IMR-90 (cell line): ENCODE results near the gene TAAR2. TPM values are rescaled to one million over a fixed set of nuclear protein-coding genes. Genes with fewer than 3 reads are reported as not detected.

Experiments used
- ATAC-seq: fragments of 200-7000 bp; cut with Tn5 transposase; 2 replicates; pipeline ENCODE4 v1.9.1; 2020; ENCODE audit warnings: low read depth, mild to moderate bottlenecking, moderate library complexity
- BruUV-seq: library from RNA; stranded (reverse); fragments of 400-500 nt; replicated peaks from 2 replicates; lab custom pipeline; 2021; lab: Mats Ljungman, UMichigan
- CTCF ChIA-PET: fragments of 300-600 bp; formaldehyde crosslinking; extraction: SDS; loops from one replicate; lab custom pipeline; 2021; ENCODE audit warnings: antibody characterized with exemption; lab: Yijun Ruan, JAX
- POLR2A ChIA-PET: fragments of 300-600 bp; sonication (Branson Sonifier 250); formaldehyde crosslinking; loops from one replicate; lab custom pipeline; 2022; ENCODE audit warnings: antibody characterized with exemption; ENCODE audit not compliant: unreplicated experiment; lab: Charles Lee
- DNase-seq: peaks from one replicate; pipeline ENCODE4 v3.0.0; 2013
- H2AFZ ChIP-seq: replicated peaks from 2 replicates; pipeline ENCODE3; 2013; ENCODE audit warnings: low read length, mild to moderate bottlenecking; ENCODE audit not compliant: poor library complexity
- H2AK5ac ChIP-seq: 2 replicates; pipeline ENCODE4 v1.6.1; 2013; ENCODE audit warnings: low read depth, low read length, inconsistent platforms
- H2AK9ac ChIP-seq: replicated peaks from 2 replicates; pipeline ENCODE3; 2013; ENCODE audit warnings: mild to moderate bottlenecking, low read depth, low read length, moderate library complexity; ENCODE audit not compliant: poor library complexity
- H2BK120ac ChIP-seq: 2 replicates; pipeline ENCODE4 v1.6.1; 2013; ENCODE audit warnings: low read depth, low read length, inconsistent platforms
- H2BK15ac ChIP-seq: 3 replicates; pipeline ENCODE4 v1.6.1; 2013; ENCODE audit warnings: low read depth, low read length, inconsistent platforms
- H2BK20ac ChIP-seq: 2 replicates; pipeline ENCODE4 v1.6.1; 2013; ENCODE audit warnings: low read depth, mild to moderate bottlenecking, inconsistent platforms, low read length, moderate library complexity
- H2BK5ac ChIP-seq: 2 replicates; pipeline ENCODE4 v1.6.1; 2013; ENCODE audit warnings: mild to moderate bottlenecking, low read depth, low read length, inconsistent platforms; ENCODE audit not compliant: poor library complexity, severe bottlenecking
- H3K14ac ChIP-seq: replicated peaks from 2 replicates; pipeline ENCODE4 v1.6.1; 2013; ENCODE audit warnings: low read depth, low read length, inconsistent platforms
- H3K18ac ChIP-seq: 2 replicates; pipeline ENCODE4 v1.6.1; 2013; ENCODE audit warnings: low read depth, low read length, control low read depth
- H3K23ac ChIP-seq: 2 replicates; pipeline ENCODE4 v1.6.1; 2013; ENCODE audit warnings: low read depth, low read length, inconsistent platforms
- H3K27ac ChIP-seq: 2 replicates; pipeline ENCODE4 v1.5.1; 2013; ENCODE audit warnings: mild to moderate bottlenecking, control low read depth, low read length; ENCODE audit not compliant: insufficient read depth
- H3K27me3 ChIP-seq: 2 replicates; pipeline ENCODE4 v1.6.1; 2013; ENCODE audit warnings: low read length; ENCODE audit not compliant: control insufficient read depth, insufficient read depth
- H3K36me3 ChIP-seq: 2 replicates; pipeline ENCODE4 v1.6.1; 2013; ENCODE audit warnings: low read length, mixed read lengths; ENCODE audit not compliant: control insufficient read depth, insufficient read depth
- H3K4ac ChIP-seq: 2 replicates; pipeline ENCODE4 v1.6.1; 2013; ENCODE audit warnings: low read depth, low read length, inconsistent platforms
- H3K4me1 ChIP-seq: 2 replicates; pipeline ENCODE4 v1.6.1; 2013; ENCODE audit warnings: low read length, mixed read lengths; ENCODE audit not compliant: control insufficient read depth, insufficient read depth
- H3K4me2 ChIP-seq: 2 replicates; pipeline ENCODE4 v1.6.1; 2013; ENCODE audit warnings: low read depth, mild to moderate bottlenecking, control low read depth, low read length, moderate library complexity
- H3K4me3 ChIP-seq: 2 replicates; pipeline ENCODE4 v1.5.1; 2013; ENCODE audit warnings: low read depth, mild to moderate bottlenecking, control low read depth, low read length, moderate library complexity; ENCODE audit not compliant: insufficient read depth
- H3K56ac ChIP-seq: 2 replicates; pipeline ENCODE4 v1.6.1; 2013; ENCODE audit warnings: low read length, inconsistent platforms; ENCODE audit not compliant: insufficient read depth; ENCODE audit errors: extremely low read depth
- H3K79me1 ChIP-seq, 2 experiments: 2 replicates each; pipeline ENCODE4 v1.6.1; 2013; ENCODE audit warnings: low read length in 2 of 2, inconsistent platforms in 1 of 2, low read depth in 1 of 2
- H3K9ac ChIP-seq: 2 replicates; pipeline ENCODE4 v1.6.1; 2013; ENCODE audit warnings: low read depth, low read length, control low read depth
- H3K9me1 ChIP-seq: 2 replicates; pipeline ENCODE4 v1.6.1; 2013; ENCODE audit warnings: low read length, inconsistent platforms; ENCODE audit not compliant: insufficient read depth
- H3K9me3 ChIP-seq: 2 replicates; pipeline ENCODE4 v1.6.1; 2013; ENCODE audit warnings: low read length; ENCODE audit not compliant: control insufficient read depth, insufficient read depth
- H4K20me1 ChIP-seq: 2 replicates; pipeline ENCODE4 v1.6.1; 2013; ENCODE audit warnings: low read length, inconsistent platforms; ENCODE audit not compliant: insufficient read depth
- H4K5ac ChIP-seq: 2 replicates; pipeline ENCODE4 v1.6.1; 2013; ENCODE audit warnings: mild to moderate bottlenecking, low read depth, low read length, control low read depth
- H4K8ac ChIP-seq, 2 experiments: 2 replicates each; pipeline ENCODE4 v1.6.1; 2013; ENCODE audit warnings: low read depth in 2 of 2, low read length in 2 of 2, control low read depth in 1 of 2, inconsistent platforms in 1 of 2
- H4K91ac ChIP-seq: 2 replicates; pipeline ENCODE4 v1.6.1; 2013; ENCODE audit warnings: low read depth, low read length, inconsistent platforms; ENCODE audit not compliant: insufficient read depth
- BHLHE40 ChIP-seq: fragments of 150-350 bp; IDR thresholded peaks from 2 replicates; pipeline ENCODE4 v1.6.1; 2016; ENCODE audit warnings: mild to moderate bottlenecking, low read depth, low read length
- CEBPB ChIP-seq: IDR thresholded peaks from 2 replicates; pipeline ENCODE4 v1.6.1; 2012; ENCODE audit warnings: low read depth, low read length, improper control_type of control experiment
- CHD1 ChIP-seq: IDR thresholded peaks from 2 replicates; pipeline ENCODE4 v1.6.1; 2012; ENCODE audit warnings: low read depth, low read length, improper control_type of control experiment
- CTCF ChIP-seq: conservative IDR thresholded peaks from 2 replicates; pipeline ENCODE4 v1.5.1; 2012; ENCODE audit warnings: mild to moderate bottlenecking, low read depth, low read length, improper control_type of control experiment
- FOS ChIP-seq: fragments of 150-350 bp; IDR thresholded peaks from 2 replicates; pipeline ENCODE4 v1.6.1; 2016; ENCODE audit warnings: low read depth, low read length
- MAFK ChIP-seq: IDR thresholded peaks from 2 replicates; pipeline ENCODE4 v1.6.1; 2012; ENCODE audit warnings: low read depth, low read length, improper control_type of control experiment
- MAZ ChIP-seq: IDR thresholded peaks from 2 replicates; pipeline ENCODE4 v1.6.1; 2012; ENCODE audit warnings: low read depth, mild to moderate bottlenecking, low read length, improper control_type of control experiment, moderate library complexity, borderline replicate concordance
- MXI1 ChIP-seq: IDR thresholded peaks from 2 replicates; pipeline ENCODE4 v1.6.1; 2012; ENCODE audit warnings: low read depth, mild to moderate bottlenecking, low read length, moderate library complexity, borderline replicate concordance
- NFE2L2 ChIP-seq: fragments of 150-350 bp; IDR thresholded peaks from 2 replicates; pipeline ENCODE4 v1.6.1; 2016; ENCODE audit warnings: low read depth, mild to moderate bottlenecking, low read length
- POLR2A ChIP-seq: IDR thresholded peaks from 2 replicates; pipeline ENCODE4 v1.6.1; 2012; ENCODE audit warnings: mild to moderate bottlenecking, low read depth, low read length
- RAD21 ChIP-seq: IDR thresholded peaks from 2 replicates; pipeline ENCODE4 v1.6.1; 2012; ENCODE audit warnings: low read length, improper control_type of control experiment
- RCOR1 ChIP-seq: IDR thresholded peaks from 2 replicates; pipeline ENCODE4 v1.6.1; 2012; ENCODE audit warnings: mild to moderate bottlenecking, low read length, improper control_type of control experiment; ENCODE audit not compliant: insufficient replicate concordance
- RFX5 ChIP-seq: IDR thresholded peaks from 2 replicates; pipeline ENCODE4 v1.8.0; 2012; ENCODE audit warnings: low read depth, mild to moderate bottlenecking, low read length, moderate library complexity
- SMC3 ChIP-seq: fragments of 150-350 bp; IDR thresholded peaks from 2 replicates; pipeline ENCODE4 v1.6.1; 2016; ENCODE audit warnings: low read depth, mild to moderate bottlenecking, antibody characterized with exemption, low read length, moderate library complexity
- WGBS, 2 experiments: methylation state at CpG; one replicate each; pipeline versions ENCODE4 v1.1.5 to v1.1.7; 2013; ENCODE audit warnings: missing lambda C conversion rate in 2 of 2; ENCODE audit not compliant: insufficient read length in 1 of 2; ENCODE audit errors: extremely low coverage in 2 of 2; 5-methylcytosine and 5-hydroxymethylcytosine counted together
- dilution Hi-C: fragments of 300-500 bp; cut with HindIII; formaldehyde crosslinking; loops from one replicate; pipeline ENCODE4 v1.14.3; 2018; ENCODE audit warnings: low sequenced_read_pairs; ENCODE audit not compliant: unreplicated experiment
- in situ Hi-C: fragments of 300-500 bp; cut with MboI; formaldehyde crosslinking; loops from 3 replicates; pipeline ENCODE4 v1.14.3; 2019; ENCODE audit warnings: low sequenced_read_pairs, inconsistent platforms, mixed read lengths
- intact Hi-C: fragments of 100-400 bp; cut with micrococcal nuclease; formaldehyde crosslinking; loops from 2 replicates; pipeline ENCODE4 v1.10.0; 2022
- polyA plus RNA-seq, 3 experiments: library from polyadenylated mRNA; depleted of rRNA; stranded (reverse); fragments of >200 nt; gene quantifications; 2 replicates each; pipeline ENCODE4 v1.2.3, GENCODE V29; 2012; ENCODE audit warnings: low replicate concordance in 1 of 3
- total RNA-seq: library from RNA; depleted of rRNA; stranded (reverse); fragments of >200 nt; gene quantifications from 2 replicates; pipeline ENCODE4 v1.2.3, GENCODE V29; 2012
- TF ChIP-seq, protein P1 (sequence below): fragments of 150-350 bp; IDR thresholded peaks from 2 replicates; pipeline ENCODE4 v1.6.1; 2016; ENCODE audit warnings: low read depth, mild to moderate bottlenecking, low read length, moderate library complexity, borderline replicate concordance
- TF ChIP-seq, protein P2 (sequence below): fragments of 150-350 bp; IDR thresholded peaks from 2 replicates; pipeline ENCODE4 v1.6.1; 2017; ENCODE audit warnings: mild to moderate bottlenecking, antibody characterized with exemption, low read length, low read depth

The TAAR2 gene
- total and polyA plus RNA-seq, 2 of the 4 experiments (the other 2 are of a cell fraction), result not detected

- POLR2A ChIA-PET, result no interaction called here
Observed at GRCh38 chr6:132616677-132617076, 7.4 kb downstream of the TAAR2 start.

More at GRCh38 chr6:132616677-132617076, 7.4 kb downstream of the TAAR2 start:
- Histone ChIP-seq H3K23ac (no peak overlapping the region), H2BK15ac (no peak overlapping the region), H3K14ac (no peak overlapping the region), H3K9me3 (no peaks in the 10 kb centered on the region), H4K8ac (no peak overlapping the region), H4K91ac (no peak overlapping the region), H3K27ac (no peak overlapping the region), H3K27me3 (peaks cover 27% of the 10 kb centered on the region), H3K9ac (no peak overlapping the region), H2AK5ac (no peak overlapping the region), H3K36me3 (no peaks in the 10 kb centered on the region), H3K9me1 (no peaks in the 10 kb centered on the region), H2BK5ac (no peak overlapping the region), H2AFZ (no peak overlapping the region), H3K4ac (no peak overlapping the region), H4K5ac (no peak overlapping the region), H4K20me1 (no peaks in the 10 kb centered on the region), H3K4me1 (no peaks in the 10 kb centered on the region), H2BK20ac (no peak overlapping the region), H3K56ac (no peak overlapping the region), H3K4me2 (no peak overlapping the region), H2BK120ac (no peak overlapping the region), H3K4me3 (no peak overlapping the region), H2AK9ac (no peak overlapping the region), H3K79me1 (no peaks in the 10 kb centered on the region), H3K18ac (no peak overlapping the region)
- no peak for TF ChIP-seq CHD1
- TF ChIP-seq BHLHE40, result no peak
- no peak for TF ChIP-seq MAFK
- no peak for TF ChIP-seq CEBPB
- TF ChIP-seq, protein P1, sequence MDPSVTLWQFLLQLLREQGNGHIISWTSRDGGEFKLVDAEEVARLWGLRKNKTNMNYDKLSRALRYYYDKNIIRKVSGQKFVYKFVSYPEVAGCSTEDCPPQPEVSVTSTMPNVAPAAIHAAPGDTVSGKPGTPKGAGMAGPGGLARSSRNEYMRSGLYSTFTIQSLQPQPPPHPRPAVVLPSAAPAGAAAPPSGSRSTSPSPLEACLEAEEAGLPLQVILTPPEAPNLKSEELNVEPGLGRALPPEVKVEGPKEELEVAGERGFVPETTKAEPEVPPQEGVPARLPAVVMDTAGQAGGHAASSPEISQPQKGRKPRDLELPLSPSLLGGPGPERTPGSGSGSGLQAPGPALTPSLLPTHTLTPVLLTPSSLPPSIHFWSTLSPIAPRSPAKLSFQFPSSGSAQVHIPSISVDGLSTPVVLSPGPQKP, result no peak
- TF ChIP-seq RAD21, result no peak
- no peak for TF ChIP-seq POLR2A
- no peak for TF ChIP-seq NFE2L2
- TF ChIP-seq, protein P2, sequence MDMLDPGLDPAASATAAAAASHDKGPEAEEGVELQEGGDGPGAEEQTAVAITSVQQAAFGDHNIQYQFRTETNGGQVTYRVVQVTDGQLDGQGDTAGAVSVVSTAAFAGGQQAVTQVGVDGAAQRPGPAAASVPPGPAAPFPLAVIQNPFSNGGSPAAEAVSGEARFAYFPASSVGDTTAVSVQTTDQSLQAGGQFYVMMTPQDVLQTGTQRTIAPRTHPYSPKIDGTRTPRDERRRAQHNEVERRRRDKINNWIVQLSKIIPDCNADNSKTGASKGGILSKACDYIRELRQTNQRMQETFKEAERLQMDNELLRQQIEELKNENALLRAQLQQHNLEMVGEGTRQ, result no peak
- no peak for TF ChIP-seq CTCF
- TF ChIP-seq MAZ, result no peak
- TF ChIP-seq SMC3, result no peak
- TF ChIP-seq RFX5, result no peak
- TF ChIP-seq RCOR1, result no peak
- no peak for TF ChIP-seq FOS
- no peak for TF ChIP-seq MXI1
- DNase-seq (no peak), ATAC-seq (no peak)
- WGBS, 2 experiments, result no CpG with 5 or more reads among the region's 1 CpG
- in situ Hi-C loops, result no loop called here
- intact Hi-C loops, result no loop called here
- CTCF ChIA-PET, result interaction anchor here (0.7 kb wide), 1 partner anchor 86 kb away, joined by 3 read pairs; no protein-coding TSS in a partner anchor
- no TSS peak for BruUV-seq
- dilution Hi-C loops, result no loop called here
